NCI-H2171 treated with DMSO at 0.1 percent for 48 hours (cell line): ENCODE measurements around the gene CCDC185.
A peak's percentile ranks its signal among the peaks of the same experiment; 100 is the strongest.

Source experiments
- DNase-seq: peaks from one replicate; lab custom pipeline; 2025; lab: John Stamatoyannopoulos, UW

CCDC185 gene

DNA sequence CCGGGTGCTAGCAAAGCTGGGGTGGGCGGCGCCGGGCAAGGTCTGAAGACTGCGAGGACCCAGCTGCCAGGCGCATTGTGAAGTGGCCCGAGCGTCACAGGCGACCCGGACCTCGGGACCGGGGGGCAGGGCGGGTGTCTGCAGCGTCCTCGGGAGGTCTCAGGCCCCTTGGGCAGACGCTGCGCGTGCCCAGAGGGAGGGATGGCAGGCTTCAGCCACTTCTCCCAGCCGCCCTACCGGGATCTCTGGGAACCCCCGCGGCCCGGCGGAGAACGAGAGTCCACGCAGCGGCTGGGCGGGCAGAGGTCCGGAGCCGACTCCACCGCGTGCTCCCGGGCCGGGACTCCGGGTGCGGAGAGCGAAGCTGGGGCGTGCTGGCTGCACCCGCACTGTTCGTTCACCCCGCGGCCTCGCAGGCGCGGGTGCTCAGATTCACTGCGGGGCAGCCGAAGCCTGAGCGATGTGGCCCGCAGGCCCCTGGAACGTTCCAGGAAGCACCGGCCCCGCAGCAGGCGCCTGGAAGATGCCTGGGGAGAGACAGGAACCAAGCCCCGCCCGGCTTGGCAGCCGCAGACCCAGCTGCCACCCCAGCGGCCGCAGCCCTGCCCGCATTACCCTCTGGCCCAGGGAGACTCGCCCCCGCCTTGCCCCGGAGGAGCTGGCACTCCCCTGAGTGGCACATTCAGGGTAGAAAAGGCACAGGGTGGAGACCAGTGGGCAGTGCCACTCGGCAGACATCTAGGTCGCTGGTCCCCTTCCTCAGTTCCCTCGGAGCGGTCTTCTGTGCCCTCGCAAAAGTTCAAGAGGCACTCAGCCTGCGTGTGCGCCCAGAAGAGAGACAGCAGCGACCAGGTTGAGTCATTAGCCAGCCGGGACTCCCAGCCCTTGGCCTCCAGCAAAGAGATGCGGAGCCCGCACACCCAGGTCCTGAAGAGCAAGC lies at the start of gene CCDC185:
CCDC185 (plus strand) TSS at position 141 of the 940 bp plus-strand sequence; CDS start at position 202, 61 bp downstream.
- DNase-seq = peak; percentile 15

DNA sequence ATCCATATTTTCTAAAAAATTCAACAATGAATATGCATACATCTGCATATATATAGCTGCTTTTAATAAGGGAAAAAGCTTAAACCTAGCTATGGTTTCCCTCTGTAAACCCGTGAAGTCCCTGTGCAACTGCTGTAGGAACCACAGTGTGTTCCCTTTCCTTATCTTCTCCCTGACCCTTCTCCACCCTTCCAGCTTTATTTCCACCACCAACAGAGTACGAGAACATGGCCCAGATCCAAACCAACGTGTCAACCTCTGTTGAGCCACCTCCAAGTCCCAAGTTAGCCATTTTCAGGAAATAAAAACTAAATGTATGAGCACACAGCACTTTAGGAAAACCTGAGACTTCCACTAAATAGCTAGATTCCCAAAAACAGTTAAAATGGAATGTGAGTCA lies 49.5 kb upstream of the CCDC185 start:
- no peak for DNase-seq

DNA sequence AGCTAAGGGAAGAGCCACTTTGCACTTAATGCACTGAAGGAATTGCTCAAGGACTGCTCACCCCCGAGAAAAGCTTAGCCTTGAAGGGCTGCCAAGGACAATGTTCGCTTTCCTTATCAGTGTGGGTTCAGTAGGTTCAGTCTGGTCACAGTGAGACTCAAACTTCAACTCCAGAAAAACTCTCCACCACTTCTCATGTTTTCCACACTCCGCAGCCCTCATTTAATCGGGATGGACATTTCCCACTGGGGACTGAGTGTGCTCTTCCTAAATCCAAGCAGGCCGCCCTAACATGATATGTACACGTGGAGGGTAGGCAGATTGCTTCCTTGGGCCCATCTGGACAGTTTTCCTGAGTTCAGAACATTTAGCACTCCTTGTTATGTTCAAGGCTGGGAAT lies 48.7 kb upstream of the CCDC185 start:
- DNase-seq = no peak

DNA sequence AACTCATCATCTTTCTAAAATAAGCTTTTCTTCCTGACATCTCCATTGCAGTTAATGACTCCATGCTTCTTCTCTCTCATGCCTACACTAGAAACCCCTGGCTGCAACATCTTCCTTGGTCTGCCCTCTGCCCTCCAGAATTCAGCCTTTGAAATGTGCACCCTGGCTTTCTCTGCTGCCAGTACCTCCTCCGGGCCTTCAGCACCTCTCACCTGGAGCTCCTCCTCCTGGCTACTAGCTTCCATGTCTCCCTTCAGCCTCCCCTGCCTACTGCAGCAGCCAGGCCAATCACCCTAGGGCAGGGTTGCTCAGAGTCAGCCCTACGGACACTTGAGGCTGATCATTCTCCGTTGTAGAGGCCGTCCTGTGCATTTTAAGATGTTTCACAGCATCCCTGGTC lies 47.5 kb upstream of the CCDC185 start:
- no peak for DNase-seq

DNA sequence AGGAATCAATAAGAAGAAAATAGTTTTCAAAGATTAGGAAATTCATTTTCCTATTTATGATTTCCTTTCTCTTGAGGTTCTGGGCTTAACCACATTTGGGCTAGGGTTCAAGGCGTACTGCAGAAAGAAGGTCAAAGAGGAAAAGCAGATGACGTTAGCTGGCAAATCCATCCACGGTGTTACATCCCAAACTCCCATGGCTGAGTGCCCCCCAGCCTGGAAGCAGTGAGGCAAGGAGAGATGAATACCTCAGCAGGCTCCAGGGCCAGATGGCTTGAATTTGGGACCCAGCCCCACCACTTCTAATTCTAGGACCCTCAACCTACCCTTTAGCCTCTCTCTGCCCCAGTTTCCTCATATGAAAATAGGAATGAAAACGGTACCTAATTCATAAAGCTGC lies 46.9 kb upstream of the CCDC185 start:
- DNase-seq = no peak

DNA sequence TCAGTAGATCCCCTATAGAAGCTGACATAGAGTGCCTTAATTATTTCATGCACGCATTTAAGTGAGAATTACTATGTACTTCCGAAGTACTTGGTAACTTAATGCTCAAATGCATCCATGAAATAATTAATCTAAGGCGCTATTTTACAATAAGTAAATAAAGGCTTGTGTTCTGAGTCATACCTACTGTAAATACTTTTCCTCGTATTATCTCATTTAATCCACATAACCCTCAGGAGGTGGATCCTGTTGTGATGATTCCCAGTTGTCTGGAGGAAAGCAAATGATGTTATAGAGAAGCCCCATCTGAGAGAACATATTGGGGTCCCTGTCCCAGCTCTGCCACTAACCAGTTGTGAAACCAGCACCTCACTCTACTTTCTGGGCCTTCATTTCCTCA lies 45.6 kb upstream of the CCDC185 start:
- DNase-seq = no peak

DNA sequence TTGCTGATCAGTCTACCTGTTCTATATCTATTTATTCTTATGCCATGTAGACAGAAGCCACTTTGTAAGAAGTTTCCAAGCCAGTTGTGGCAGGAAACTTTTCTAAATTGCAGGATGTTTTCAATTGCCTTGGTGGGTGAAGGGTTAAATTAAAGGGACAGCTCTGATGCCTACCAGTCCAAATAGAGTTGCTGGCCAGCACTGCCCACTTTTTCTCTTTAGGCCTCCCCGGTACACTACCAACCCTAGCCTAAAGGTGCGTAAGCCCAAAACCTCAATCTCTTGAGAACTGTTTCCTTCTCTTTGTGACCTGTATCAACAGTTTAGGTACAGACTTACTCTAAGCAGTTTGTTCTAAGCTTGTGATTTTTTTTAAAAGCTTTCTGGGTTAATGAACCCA lies 44.8 kb upstream of the CCDC185 start:
- DNase-seq = no peak

DNA sequence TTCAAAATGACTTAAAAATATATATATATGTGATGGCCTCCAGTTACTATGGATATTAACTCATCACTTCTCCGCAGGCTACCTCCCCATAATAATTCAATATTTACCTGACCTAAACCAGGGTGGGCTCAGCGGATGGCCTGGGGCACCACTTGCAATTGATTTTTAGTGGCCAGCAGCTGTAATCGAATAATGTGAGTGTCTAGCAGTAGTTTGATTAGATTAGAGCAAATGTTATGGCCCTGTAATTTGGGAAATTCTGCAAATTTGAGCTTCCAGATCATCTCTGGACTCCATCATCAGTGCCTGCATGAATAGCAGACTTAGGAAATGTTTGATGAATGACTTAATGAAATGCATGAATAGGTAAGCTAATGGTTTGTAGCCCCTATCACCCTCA lies 44.0 kb upstream of the CCDC185 start:
- no peak for DNase-seq

DNA sequence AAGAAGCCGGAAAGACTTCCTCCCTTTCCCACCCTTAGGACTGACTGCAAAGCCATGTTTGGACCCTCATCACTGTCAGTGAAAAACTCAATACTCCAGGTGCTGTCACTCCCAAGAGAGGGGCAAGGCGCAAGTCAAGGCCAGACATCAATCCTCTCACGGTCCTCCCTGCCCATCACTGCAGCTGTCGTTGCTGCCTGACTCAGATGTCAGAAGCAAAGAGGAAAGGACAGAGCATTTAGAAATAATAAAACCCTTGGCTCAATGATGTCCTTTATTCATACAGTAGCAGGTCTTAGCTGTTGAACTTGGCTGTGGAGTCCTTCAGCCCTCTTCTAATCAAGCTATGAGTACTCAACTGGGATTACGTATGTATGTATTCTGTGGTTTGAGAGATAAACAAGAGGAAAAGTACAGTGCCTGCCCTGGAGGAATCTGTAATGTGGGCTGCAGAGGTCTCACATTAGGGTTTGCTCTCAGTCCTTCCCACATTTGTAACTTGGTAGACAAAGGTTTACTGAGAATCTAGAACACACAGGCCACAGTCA lies 42.8 kb upstream of the CCDC185 start:
- DNase-seq = no peak

DNA sequence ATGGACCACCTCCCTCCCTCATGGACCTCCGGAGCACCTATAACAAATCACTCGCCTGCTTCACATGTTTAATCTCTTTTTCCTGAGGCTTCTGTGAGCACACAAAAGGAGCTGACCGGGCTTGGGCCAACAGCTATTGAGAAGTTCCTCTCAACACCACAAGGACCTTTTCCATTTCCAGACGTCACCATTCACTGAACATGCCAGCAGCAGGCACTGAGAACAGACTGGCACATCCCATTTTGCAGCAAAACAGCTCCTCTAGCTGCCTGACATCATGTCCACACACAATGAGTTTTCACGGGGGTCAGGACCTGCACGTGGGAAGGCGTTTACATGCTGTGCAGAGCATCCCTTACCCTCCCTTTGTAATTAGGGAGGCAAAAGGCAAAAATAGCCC lies 40.3 kb upstream of the CCDC185 start:
- DNase-seq = no peak

DNA sequence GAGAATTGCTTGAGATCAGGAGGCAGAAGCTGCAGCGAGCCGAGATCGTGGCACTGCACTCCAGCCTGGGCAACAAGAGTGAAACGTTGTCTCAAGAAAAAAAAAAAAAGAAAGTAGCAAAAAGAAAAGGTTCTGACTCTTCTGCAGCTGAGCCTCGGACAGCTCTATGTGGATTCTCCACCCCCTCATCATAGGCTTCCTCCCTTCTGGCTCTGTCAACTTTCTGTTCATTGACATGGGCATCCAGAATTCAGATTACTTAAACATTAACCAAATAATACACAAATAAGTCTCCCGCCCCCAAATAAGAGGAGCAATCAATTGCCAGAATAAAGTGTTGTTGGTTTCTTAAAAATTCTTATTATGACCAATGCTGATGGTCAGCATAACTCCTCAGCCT lies 39.3 kb upstream of the CCDC185 start:
- no peak for DNase-seq

DNA sequence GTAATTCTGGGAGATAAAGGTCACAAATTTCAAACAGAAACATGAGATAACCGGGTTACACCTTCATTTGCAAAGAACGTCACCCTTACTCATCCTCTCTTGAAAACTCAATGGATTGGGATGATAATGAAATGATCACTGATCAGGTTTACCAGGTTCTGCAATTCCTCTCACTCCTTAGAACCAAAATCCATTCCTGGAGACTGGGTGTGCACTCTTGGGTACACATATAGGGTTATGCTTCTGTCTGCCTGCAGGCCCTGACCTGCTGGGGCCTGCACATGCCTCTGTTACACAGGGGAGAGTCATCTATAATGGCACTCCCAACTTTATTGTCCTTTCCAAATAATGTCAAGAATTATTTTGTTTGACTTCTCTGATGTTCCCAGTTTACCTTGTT lies 37.5 kb upstream of the CCDC185 start:
- DNase-seq = no peak

DNA sequence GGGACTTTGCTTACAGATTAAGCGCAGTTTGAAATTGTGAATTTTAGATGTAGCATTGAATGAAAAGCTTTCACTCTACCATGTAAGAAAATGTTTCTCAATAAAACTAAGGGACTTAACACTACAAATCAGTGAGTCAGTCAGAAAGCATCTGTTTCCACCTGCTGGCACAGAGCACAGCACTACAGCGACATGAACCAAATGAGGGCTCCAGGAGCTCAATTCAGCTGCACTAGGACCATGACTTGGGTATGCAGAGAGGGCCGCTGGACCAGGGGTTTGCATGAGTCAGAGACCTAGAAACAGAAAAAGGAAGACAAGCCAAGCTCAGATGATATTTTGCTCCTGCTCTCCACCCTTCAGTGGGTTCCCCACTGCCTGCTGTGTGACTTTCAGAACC lies 34.4 kb upstream of the CCDC185 start:
- no peak for DNase-seq

DNA sequence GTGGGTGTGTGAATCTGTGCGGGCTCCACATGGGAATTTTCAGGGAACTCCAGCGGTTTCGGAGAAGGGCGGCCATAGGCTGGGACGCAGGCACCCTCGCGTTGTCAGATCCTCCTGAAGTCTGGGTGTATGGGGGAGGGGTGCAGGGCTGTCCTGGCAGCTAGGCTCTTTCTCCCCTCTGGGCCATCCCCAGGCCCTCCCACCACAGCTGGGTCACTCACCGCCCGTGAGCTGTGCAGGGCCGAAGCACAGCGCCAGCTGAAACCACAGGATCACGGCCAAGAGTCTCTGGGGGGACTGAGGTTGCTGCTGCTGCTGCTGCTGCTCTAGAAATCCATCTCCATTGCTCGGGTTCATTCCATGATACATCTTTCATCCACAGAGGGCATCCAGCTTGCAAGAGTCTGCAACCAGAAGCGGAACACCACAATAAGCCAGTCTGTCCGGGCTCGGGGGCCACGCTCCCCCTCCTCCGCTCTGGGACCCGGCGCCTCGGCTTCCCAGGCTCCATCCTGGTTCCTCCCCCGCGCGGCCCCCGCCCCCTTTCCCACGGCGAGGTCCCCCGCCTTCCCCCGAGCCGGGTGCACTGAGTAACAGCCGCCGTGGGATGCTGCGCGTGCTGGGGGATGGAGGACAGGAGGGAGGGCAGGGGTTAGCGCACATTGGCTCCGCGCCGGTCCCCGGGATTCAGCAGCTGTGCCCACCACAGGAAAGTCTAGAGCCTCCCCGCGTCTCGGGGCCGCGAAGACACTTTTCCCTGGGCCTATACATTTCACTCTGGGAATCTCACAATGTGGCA lies 30.0 kb upstream of the CCDC185 start:
- peak; percentile 82 for DNase-seq

DNA sequence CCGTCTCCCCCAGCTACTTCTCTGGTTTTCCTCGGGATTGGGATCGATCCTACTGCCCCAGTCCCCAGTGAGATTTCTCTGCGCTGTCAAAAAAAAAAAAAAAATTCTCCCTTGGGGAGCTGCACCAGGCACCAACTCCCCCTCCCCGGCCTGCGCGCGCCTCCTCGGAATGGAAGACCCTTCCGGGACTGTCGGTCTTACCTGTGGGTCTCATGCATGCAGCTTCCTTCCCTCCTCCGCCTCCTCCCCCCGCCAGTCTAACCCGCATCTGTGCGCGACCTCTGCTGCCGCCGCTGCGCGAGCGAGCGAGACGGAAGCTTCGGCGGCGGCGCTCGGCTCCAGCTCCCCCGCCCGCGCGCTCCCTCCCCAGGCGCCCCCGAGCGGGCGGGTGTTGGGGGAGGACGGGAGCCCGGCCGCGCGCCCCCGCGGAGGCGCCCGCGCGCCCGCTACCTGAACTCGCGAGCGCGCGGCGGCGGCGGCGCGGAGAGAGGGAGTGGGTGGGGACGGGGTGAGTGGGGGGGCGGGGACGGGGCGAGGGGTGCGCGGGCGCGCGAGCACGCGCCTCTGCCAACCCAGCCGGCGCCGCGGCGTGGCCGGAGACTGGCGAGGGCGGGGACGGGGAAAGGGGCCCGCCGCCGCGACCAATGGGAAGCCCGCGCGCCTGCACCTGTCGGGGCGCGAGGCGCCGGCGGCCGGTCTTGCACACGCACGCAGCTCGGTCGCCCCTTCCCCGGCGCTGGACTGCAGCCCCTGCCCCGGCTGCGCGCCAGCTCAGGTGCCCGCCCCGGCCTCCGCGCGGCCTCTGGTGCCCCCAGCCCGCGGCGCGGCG lies 29.1 kb upstream of the CCDC185 start, which contains the start of gene SUSD4:
SUSD4 (minus strand) TSS at position 321 of the 829 bp plus-strand sequence. CDS start 751 bp downstream, outside the sequence.
- peak; percentile 89 for DNase-seq

DNA sequence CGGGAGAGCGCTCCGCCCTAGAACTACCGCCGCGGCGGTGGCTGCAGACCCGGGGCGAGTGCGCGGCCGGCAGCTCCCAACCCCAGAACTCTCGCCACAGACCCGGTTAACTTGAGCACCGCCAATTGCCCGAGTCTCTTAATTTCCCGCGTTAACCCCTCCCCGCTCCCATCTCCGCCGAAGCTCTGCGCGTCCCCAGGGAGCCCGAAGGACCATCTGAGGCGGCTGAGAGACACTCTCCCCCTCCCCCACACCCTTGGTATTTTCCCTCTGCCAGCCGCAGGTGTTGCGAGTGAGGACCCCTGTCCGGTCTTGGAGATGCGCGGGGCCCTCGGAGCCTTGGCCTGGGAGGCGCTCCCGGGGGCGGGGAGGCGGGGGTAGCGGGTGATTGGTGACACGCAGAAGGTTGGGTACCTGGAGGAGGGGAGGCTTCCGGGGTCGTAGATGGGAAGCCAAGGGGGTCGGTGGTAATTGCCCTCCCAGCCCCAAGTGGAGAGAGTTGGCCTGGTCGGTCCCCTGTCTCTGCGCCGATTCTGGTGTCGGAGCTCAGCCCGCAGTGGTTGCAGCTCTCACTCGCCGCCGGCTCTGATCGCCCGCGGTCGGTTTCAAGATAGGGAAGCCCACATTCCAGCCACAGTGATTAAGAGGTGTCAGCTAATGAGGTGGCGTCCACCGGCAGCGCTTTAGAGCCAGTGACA lies 28.4 kb upstream of the CCDC185 start:
- DNase-seq = peak; percentile 56

DNA sequence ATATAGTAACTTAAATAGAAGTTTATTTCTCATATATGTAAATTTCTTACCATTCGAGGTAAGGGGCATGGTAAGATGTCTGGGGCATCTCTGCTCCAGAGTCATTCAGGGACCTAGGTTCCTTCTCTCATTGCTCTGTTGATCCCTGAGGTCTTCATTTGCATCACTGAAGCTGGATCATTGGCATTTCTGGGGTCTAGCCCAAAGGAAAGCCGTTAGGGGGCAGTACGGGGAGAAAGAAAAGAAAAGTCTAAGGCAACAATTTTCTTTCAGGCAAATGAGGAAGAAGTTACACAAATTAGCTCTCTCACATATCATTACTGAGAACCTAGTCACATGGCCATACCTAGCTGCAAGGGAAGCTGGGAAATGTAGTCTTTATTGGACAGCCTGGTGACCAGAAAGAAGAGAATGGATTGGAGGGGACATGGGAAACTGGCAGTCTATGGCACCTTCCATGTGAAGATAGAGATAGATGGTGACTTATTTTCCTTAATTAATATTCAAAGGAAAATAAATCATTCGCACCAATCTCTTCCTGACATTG lies 19.1 kb upstream of the CCDC185 start:
- DNase-seq = no peak

DNA sequence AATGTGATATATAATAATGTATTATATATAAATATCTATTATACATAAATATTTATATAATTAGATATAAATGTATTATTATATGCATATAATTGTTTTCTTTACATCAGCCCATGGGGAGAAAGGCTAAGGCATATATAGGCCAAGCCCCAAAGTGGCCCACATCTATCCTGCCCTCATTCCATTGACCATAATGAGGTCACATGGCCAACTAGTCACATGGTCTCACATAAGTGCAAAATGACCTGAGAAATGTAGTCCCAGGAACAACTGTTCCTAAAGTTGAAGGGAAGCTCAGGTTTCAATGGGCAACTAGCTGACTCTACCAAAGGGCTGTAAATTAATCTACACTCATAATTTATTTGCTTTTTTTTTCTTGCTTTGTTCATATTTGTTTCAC lies 14.5 kb upstream of the CCDC185 start:
- peak; percentile 18 for DNase-seq

DNA sequence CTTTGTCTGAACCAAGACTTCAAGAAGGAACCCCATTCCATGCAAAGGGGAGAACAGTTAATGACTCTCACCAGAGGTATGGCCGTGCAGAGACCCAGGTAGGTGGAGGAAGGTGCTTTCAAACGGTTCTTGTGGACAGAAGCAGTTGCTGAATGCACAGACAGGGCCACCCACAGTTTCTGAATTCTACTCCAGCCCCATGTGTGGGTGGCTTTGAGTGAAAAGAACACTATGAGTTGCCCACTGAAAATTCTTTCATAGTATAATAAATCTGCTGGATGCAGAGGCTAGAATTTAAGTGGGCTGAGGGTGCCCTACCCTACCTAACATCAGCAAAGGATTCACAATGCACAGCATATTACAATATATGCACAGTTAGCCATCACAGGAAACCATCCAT lies 7.2 kb upstream of the CCDC185 start:
- no peak for DNase-seq

DNA sequence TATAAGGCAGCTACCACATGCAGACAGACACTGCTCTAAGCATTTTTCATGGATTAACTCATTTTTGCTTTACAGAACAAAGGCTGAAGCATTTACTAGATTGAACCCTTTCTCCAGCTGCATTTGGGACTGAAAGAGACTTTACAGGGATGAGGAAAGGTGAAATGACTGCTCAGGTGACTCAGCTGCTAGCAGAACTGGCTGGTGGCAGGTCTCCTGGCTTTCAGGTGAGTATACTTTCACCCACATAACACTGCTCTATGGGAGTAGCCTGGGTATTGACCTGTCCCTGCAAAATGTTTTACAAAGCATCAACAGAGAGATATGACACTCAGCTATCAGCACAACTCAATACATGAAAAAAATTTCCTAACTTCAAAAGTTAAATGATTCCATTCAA lies 2.6 kb upstream of the CCDC185 start:
- no peak for DNase-seq

DNA sequence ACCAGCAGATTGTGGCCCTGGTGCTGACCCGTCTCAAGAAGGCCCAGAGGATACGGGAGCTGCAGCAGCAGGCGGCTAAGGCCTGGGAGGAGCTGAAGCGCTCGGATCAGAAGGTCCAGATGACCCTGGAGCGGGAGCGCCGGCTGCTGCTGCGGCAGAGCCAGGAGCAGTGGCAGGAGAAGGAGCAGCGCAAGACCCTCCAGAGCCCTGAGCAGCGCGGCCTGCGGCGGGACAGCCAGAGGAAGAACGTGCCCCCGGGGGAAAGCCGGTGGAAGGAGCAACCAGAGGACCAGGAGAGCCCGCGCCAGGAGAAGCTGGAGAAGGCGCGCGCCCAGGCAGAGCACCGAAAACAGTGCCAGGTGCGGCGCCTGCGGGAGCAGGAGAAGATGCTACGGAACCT lies 1.0 kb downstream of the CCDC185 start:
- DNase-seq = no peak
